Spleen (tissue), 7 donors: ENCODE measurements around the gene CACNB1.

Source experiments
- POLR2A ChIP-seq, 3 donors: fragments of 450-650 bp; IDR thresholded peaks; one replicate each; pipeline ENCODE4 v1.5.1; 2017; ENCODE audit warnings: antibody characterized with exemption in 3 of 3, mild to moderate bottlenecking in 1 of 3
- TF ChIP-seq, protein P1 (sequence below), 11 experiments: fragments of 200-600 bp in 7 of 11; fragments of 450-650 bp in 4 of 11; sonication (generic) in 4 of 11; IDR thresholded peaks in 8 of 11; conservative IDR thresholded peaks in 3 of 11; 1 replicate in 7 of 11; 2 replicates in 4 of 11; pipeline versions ENCODE4 v1.4.0 to v1.8.0; 2016 to 2021; ENCODE audit warnings: antibody characterized with exemption in 11 of 11, inconsistent platforms in 4 of 11, mild to moderate bottlenecking in 1 of 11
- donor health status: DM: no; HTN: no; CAD: no; lungs with moderate emphysema.
- donor health status: DM: no; HTN: no; CAD: no.
- donor health status: DM: no; HTN: no; CAD: no.

- TF ChIP-seq POLR2A (IDR thresholded peaks at IDR 0.05) = no peak
- TF ChIP-seq, protein P1, sequence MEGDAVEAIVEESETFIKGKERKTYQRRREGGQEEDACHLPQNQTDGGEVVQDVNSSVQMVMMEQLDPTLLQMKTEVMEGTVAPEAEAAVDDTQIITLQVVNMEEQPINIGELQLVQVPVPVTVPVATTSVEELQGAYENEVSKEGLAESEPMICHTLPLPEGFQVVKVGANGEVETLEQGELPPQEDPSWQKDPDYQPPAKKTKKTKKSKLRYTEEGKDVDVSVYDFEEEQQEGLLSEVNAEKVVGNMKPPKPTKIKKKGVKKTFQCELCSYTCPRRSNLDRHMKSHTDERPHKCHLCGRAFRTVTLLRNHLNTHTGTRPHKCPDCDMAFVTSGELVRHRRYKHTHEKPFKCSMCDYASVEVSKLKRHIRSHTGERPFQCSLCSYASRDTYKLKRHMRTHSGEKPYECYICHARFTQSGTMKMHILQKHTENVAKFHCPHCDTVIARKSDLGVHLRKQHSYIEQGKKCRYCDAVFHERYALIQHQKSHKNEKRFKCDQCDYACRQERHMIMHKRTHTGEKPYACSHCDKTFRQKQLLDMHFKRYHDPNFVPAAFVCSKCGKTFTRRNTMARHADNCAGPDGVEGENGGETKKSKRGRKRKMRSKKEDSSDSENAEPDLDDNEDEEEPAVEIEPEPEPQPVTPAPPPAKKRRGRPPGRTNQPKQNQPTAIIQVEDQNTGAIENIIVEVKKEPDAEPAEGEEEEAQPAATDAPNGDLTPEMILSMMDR (IDR thresholded peaks at IDR 0.05 in 8 of 11, conservative IDR thresholded peaks at IDR 0.05 in 3 of 11) = no peak
These were observed 28.7 kb upstream of the CACNB1 start for GRCh38 chr17:39225959-39226683.
